WI38 (cell line): ENCODE results near the gene SLMAP.

ENCODE experiments used
- H3K4me3 ChIP-seq: 2 replicates; pipeline ENCODE4 v1.5.1; 2011; ENCODE audit warnings: low read depth, mild to moderate bottlenecking, control low read depth, low read length
- TF ChIP-seq, protein P1 (sequence below): IDR thresholded peaks from 2 replicates; pipeline ENCODE4 v1.5.1; 2012; ENCODE audit warnings: low read depth, mild to moderate bottlenecking, control low read depth, low read length

The SLMAP gene

DNA sequence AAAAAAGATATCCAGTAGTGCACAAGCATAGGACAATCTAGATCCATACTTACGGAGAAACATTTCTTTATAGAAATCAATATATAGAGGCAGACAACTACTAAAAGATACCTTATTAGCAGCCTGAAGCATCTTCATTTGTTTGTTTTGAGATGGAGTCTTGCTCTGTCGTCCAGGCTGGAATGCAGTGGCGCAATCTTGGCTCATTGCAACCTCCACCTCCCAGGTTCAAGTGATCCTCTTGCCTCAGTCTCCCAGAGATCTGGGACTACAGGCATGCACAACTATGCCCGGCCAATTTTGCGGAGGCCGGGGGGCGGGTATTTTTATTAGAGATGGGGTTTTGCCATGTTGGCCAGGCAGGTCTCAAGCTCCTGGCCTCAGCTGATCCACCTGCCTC, 18.3 kb upstream of the SLMAP start:
- H3K4me3 ChIP-seq = no peak overlapping the region
- TF ChIP-seq, protein P1, sequence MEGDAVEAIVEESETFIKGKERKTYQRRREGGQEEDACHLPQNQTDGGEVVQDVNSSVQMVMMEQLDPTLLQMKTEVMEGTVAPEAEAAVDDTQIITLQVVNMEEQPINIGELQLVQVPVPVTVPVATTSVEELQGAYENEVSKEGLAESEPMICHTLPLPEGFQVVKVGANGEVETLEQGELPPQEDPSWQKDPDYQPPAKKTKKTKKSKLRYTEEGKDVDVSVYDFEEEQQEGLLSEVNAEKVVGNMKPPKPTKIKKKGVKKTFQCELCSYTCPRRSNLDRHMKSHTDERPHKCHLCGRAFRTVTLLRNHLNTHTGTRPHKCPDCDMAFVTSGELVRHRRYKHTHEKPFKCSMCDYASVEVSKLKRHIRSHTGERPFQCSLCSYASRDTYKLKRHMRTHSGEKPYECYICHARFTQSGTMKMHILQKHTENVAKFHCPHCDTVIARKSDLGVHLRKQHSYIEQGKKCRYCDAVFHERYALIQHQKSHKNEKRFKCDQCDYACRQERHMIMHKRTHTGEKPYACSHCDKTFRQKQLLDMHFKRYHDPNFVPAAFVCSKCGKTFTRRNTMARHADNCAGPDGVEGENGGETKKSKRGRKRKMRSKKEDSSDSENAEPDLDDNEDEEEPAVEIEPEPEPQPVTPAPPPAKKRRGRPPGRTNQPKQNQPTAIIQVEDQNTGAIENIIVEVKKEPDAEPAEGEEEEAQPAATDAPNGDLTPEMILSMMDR = no peak

DNA sequence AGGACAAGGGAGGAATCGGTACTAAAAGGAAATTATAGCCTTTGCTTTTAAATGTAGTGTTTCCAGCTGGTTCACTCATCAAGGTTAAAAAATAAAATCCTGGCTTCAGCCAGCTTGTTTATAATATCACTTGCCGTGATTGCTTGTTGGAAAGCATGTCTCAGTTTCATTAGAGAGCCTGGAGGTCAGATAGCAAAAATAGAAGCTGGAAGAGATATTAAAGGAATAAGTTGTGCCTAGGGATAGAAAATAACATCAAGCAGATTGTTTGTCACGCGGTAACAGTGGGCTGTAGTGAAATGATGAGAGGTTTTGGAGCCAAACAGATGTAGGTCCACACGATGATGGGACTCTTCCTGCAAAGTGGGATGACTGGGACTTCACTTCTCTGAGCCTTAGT, 17.7 kb upstream of the SLMAP start:
- H3K4me3 ChIP-seq = no peak overlapping the region
- TF ChIP-seq, protein P1 = no peak

DNA sequence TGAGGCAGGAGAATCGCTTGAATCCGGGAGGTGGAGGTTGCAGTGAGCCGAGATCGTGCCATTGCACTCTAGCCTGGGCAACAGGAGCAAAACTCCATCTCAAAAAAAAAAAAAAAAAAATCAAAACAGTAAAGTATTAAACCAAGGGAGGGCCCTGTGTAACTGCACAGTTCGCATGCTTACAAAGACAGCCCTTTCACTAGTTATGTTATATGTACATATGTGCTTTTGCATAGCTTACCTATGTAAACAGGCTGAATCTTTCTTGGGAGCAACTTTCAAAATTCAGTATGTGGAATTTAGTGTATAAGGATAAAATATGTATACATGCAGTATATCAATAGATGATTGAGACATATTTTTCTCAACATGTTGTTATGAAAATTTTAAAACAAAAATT, 16.1 kb upstream of the SLMAP start:
- H3K4me3 ChIP-seq = no peak overlapping the region
- TF ChIP-seq, protein P1 = no peak

DNA sequence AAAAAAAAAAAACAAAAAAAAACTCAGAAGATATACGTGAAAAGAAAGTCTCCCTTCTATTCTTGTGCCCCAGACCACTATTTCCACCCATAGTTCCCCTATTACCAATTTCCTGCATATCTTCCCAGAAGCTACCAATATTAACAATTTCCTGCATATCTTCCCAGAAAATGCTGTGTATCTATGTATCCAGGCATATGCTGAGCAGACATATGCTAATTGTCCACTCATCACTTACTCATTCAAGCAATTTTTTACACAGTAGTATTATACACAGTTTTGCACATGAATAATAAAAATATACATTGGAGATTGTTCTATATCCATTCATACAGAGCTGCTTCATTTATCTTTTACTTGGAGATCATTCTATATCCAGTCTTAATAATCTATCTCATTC, 12.6 kb upstream of the SLMAP start:
- TF ChIP-seq, protein P1 = no peak

DNA sequence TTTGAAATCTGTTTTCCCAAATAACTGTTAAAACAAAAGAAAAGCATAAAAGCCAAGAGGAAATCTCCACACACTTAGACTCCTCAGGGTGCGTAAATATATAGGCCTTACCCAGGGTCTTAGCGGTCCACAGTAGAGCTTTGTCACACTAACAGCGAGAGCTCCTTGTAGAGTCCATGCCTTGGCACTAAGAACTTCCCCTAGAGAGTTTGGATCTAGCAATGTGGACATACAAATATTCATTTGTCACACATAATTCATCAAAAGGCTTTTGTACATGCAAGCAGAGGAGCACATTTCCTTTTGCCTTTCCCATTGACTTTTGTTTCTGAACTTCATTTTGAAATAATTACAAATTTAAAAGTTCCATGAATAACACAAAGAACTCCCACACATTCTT, 11.0 kb upstream of the SLMAP start:
- TF ChIP-seq, protein P1 = no peak
- H3K4me3 ChIP-seq = no peak overlapping the region

More for the DNA sequence above, 12.6 kb upstream of the SLMAP start:
- H3K4me3 ChIP-seq = no peak overlapping the region

DNA sequence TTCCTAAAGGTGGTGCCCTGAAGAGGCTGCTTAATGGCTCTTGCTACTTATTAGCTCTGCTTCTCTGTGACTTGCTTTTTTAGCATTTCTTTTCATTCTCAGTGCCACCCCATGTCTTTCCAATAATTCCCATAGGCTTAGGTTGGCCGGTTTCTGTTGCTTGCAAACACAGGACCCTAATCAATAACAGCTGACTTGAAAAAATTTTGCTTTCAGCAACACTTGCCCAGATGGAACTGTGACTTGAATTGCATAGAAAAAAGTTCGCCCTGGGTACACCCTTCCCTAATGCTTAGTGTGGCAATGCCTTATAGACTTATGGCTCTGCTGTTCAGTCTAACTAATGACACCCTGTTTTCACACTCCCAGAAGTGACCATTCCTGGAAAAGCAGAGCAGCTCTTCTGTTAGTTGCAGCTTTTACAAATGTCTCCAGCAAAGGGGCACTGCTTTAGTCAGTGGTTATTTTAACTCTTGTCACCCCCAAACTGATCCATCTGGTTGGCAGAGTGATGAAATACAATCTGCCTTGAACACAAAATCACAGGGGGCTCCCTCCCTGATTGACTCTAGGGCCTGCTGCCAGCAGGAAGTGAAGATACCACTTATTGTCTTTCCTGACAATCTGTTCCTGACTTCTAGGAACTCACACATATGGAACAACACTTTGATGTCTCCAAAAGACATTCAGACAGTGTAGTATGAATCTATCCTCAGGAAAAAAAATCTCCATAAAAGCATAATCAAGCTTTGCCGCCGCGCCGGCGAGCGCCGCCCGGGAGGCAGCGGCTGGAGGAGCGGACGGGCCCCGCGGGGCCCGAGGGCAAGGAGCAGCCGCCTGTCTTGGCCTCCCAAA, 9.7 kb upstream of the SLMAP start:
- TF ChIP-seq, protein P1 = no peak
- H3K4me3 ChIP-seq = no peak overlapping the region

DNA sequence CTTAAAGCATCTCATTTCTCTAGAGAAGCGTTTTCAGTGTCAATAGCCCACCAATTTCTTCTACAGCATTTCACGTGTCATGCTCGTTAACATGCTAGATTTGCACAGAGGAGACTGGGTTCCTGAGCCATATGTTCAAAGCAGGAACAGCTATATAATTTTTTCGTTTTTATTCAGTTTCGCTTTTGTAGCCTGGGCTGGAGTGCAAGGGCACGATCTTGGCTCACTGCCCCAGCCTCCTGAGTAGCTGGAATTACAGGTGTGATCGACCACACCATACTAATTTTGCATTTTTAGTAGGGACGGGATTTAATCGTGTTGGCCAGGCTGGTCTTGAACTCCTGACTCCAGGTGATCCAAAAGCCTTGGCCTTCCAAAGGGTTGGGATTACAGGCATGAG, 6.6 kb upstream of the SLMAP start:
- no peak overlapping the region for H3K4me3 ChIP-seq
- TF ChIP-seq, protein P1 = no peak
